Measurements from ENCODE around the gene TWSG1. TPM values are rescaled to one million over a fixed set of nuclear protein-coding genes. Genes with fewer than 3 reads are reported as not detected.

TWSG1 gene
- total RNA-seq (10 to 100 TPM; 13.1 to 14.2 TPM), polyA plus RNA-seq (4.9 TPM)

- H3K4me3 Mint-ChIP-seq, result peak within 1 kb of the TSS; percentile 82 to 94 (median 91)
- H3K36me3 ChIP-seq (ENCODE audit: insufficient read depth, low read length), result no peaks in the 10 kb centered on the region
- H3K27ac Mint-ChIP-seq, result peak within 1 kb of the TSS; percentile 55 to 95 (median 86)
- H3K4me1 ChIP-seq (ENCODE audit: insufficient read depth, low read length), result peaks cover 6% of the 10 kb centered on the region
- CTCF ChIA-PET, result interaction anchor here (0.8 to 1.7 kb wide), 7 partner anchors 12 to 261 kb away, joined by 3 to 7 read pairs (median 3); no protein-coding TSS in a partner anchor
- DNase-seq, result peak; percentile 92 to 96 (median 94)
- POLR2A ChIA-PET, result interaction anchor here (0.6 to 2.3 kb wide), 6 partner anchors 72 to 232 kb away, joined by 3 to 19 read pairs (median 3); partner anchors contain the start of genes ANKRD12 and NDUFV2
- peak within 1 kb of the TSS; percentile 79 for H3K27ac ChIP-seq (ENCODE audit: low read depth, low read length)
- no peaks in the 10 kb centered on the region for H3K27me3 Mint-ChIP-seq
- no peaks in the 10 kb centered on the region for H3K9me3 Mint-ChIP-seq
- H3K4me3 ChIP-seq (ENCODE audit: low read length), result peak within 1 kb of the TSS; percentile 92
- no peaks in the 10 kb centered on the region for H3K9me3 ChIP-seq (ENCODE audit: low read length)
- peaks cover 0 to 13% (median 9%) of the 10 kb centered on the region in 3 donors for H3K36me3 Mint-ChIP-seq
- no peaks in the 10 kb centered on the region for H3K27me3 ChIP-seq (ENCODE audit: insufficient read depth, low read length, poor library complexity, severe bottlenecking)
- H3K4me1 Mint-ChIP-seq, result peaks cover 19 to 34% (median 31%) of the 10 kb centered on the region in 3 donors
Measured at GRCh38 chr18:9334329-9334972, at the start of gene TWSG1. Gene TWSG1 (plus strand): TSS chr18:9334773. CDS start chr18:9337230, 2,457 bp downstream.

DNA sequence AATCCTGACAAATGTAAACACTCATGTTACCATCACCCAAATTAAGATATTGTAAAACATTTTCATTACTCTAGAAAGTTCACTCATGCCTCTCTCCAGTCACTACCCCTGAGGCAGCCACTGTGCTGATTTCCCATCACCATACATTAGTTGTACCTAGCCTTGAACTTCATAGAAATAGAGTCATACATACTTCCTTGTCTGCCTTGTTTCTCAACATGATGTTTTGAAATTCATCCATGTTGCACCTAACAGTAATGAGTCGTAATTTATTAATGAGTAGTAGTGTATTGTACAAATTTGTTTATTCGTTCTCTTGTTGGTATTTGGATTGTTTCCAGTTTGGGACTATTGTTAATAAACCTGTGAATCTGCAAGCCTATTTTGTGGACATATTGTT is 49.0 kb upstream of the TWSG1 start:
- Histone ChIP-seq H3K4me1 (ENCODE audit: insufficient read depth, low read length) (no peaks in the 10 kb centered on the region), H3K27ac (ENCODE audit: low read depth, low read length) (no peak overlapping the region), H3K36me3 (ENCODE audit: insufficient read depth, low read length) (no peaks in the 10 kb centered on the region), H3K4me3 (ENCODE audit: low read length) (no peak overlapping the region), H3K27me3 (ENCODE audit: insufficient read depth, low read length, poor library complexity, severe bottlenecking) (no peaks in the 10 kb centered on the region), H3K9me3 (ENCODE audit: low read length) (no peaks in the 10 kb centered on the region)
- Mint-ChIP-seq H3K27ac (no peak overlapping the region), H3K9me3 (peaks cover 0 to 9% (median 5%) of the 10 kb centered on the region in 5 donors), H3K27me3 (no peaks in the 10 kb centered on the region), H3K4me1 (no peaks in the 10 kb centered on the region), H3K36me3 (peaks cover 16 to 33% (median 17%) of the 10 kb centered on the region in 3 donors), H3K4me3 (no peak overlapping the region)
- no peak for DNase-seq
- ChIA-PET POLR2A (no interaction called here), CTCF (no interaction called here)

GRCh38 chr18:9287036-9287435 is 47.5 kb upstream of the TWSG1 start:
- POLR2A ChIA-PET, result no interaction called here
- H3K27ac ChIP-seq (ENCODE audit: low read depth, low read length), result no peak overlapping the region
- Mint-ChIP-seq H3K36me3 (peaks cover 14 to 26% (median 24%) of the 10 kb centered on the region in 3 donors), H3K27me3 (no peaks in the 10 kb centered on the region), H3K9me3 (peaks cover 0 to 15% (median 10%) of the 10 kb centered on the region in 5 donors), H3K4me1 (no peaks in the 10 kb centered on the region), H3K4me3 (no peak overlapping the region), H3K27ac (peak overlapping the region in 1 of 8 donors; percentile 6)
- no peak for DNase-seq
- no peaks in the 10 kb centered on the region for H3K9me3 ChIP-seq (ENCODE audit: low read length)
- no peaks in the 10 kb centered on the region for H3K4me1 ChIP-seq (ENCODE audit: insufficient read depth, low read length)
- H3K27me3 ChIP-seq (ENCODE audit: insufficient read depth, low read length, poor library complexity, severe bottlenecking), result no peaks in the 10 kb centered on the region
- CTCF ChIA-PET, result no interaction called here
- H3K4me3 ChIP-seq (ENCODE audit: low read length), result no peak overlapping the region
- no peaks in the 10 kb centered on the region for H3K36me3 ChIP-seq (ENCODE audit: insufficient read depth, low read length)

DNA sequence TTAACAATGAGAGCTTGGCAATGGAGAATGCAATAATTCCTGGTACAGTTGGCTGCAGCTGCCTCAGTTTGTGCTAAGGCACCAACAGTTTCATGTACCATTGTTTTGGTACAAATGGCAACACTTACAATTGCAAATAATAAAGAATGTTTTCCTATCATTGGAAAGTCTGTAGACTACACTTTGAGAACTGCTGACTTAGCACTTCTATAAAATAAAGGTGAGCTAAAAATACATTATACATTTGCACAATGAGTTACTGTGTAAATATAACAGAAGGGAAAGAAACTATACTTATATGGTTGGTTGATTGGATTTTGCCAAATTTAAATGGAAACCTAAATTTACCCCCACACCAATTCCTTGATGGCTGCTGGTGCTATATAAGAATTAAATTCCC is 44.9 kb upstream of the TWSG1 start:
- Mint-ChIP-seq H3K9me3 (peaks cover 12 to 36% (median 32%) of the 10 kb centered on the region in 5 donors), H3K4me1 (no peaks in the 10 kb centered on the region), H3K27ac (no peak overlapping the region), H3K27me3 (no peaks in the 10 kb centered on the region), H3K4me3 (no peak overlapping the region), H3K36me3 (peaks cover 6 to 30% (median 17%) of the 10 kb centered on the region in 3 donors)
- CTCF ChIA-PET, result no interaction called here
- H3K27me3 ChIP-seq (ENCODE audit: insufficient read depth, low read length, poor library complexity, severe bottlenecking), result no peaks in the 10 kb centered on the region
- H3K4me3 ChIP-seq (ENCODE audit: low read length), result no peak overlapping the region
- no peak for DNase-seq
- no peaks in the 10 kb centered on the region for H3K9me3 ChIP-seq (ENCODE audit: low read length)
- POLR2A ChIA-PET, result no interaction called here
- no peaks in the 10 kb centered on the region for H3K4me1 ChIP-seq (ENCODE audit: insufficient read depth, low read length)
- no peak overlapping the region for H3K27ac ChIP-seq (ENCODE audit: low read depth, low read length)
- H3K36me3 ChIP-seq (ENCODE audit: insufficient read depth, low read length), result no peaks in the 10 kb centered on the region

DNA sequence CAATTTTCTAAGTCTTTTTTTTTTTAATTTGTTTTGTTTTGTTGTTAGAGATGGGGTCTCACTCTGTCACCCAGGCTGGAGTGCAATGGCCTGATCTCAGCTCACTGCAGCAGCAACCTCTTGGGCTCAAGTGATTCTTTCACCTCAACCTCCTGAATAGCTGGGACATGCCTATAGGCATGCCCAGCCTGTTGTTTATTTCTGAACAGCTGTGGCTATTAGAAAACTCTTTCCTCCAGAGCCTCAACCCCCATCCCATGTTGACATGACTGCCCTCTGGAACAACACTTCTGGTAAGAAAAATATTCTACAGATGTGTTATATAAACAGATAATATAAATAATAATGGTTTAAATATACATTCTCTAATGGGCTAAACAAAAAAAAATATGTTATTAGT is 44.4 kb upstream of the TWSG1 start:
- CTCF ChIA-PET, result no interaction called here
- no peaks in the 10 kb centered on the region for H3K4me1 Mint-ChIP-seq
- no peaks in the 10 kb centered on the region for H3K9me3 ChIP-seq (ENCODE audit: low read length)
- H3K27ac Mint-ChIP-seq, result no peak overlapping the region
- peaks cover 6 to 30% (median 17%) of the 10 kb centered on the region in 3 donors for H3K36me3 Mint-ChIP-seq
- H3K36me3 ChIP-seq (ENCODE audit: insufficient read depth, low read length), result no peaks in the 10 kb centered on the region
- no peak overlapping the region for H3K4me3 ChIP-seq (ENCODE audit: low read length)
- no peaks in the 10 kb centered on the region for H3K4me1 ChIP-seq (ENCODE audit: insufficient read depth, low read length)
- no peaks in the 10 kb centered on the region for H3K27me3 ChIP-seq (ENCODE audit: insufficient read depth, low read length, poor library complexity, severe bottlenecking)
- H3K4me3 Mint-ChIP-seq, result no peak overlapping the region
- DNase-seq, result no peak
- peaks cover 15 to 36% (median 32%) of the 10 kb centered on the region in 5 donors for H3K9me3 Mint-ChIP-seq
- POLR2A ChIA-PET, result no interaction called here
- no peaks in the 10 kb centered on the region for H3K27me3 Mint-ChIP-seq
- no peak overlapping the region for H3K27ac ChIP-seq (ENCODE audit: low read depth, low read length)

GRCh38 chr18:9292047-9292446 is 42.5 kb upstream of the TWSG1 start:
- no peaks in the 10 kb centered on the region for H3K4me1 ChIP-seq (ENCODE audit: insufficient read depth, low read length)
- H3K4me3 ChIP-seq (ENCODE audit: low read length), result no peak overlapping the region
- Mint-ChIP-seq H3K27me3 (no peaks in the 10 kb centered on the region), H3K4me3 (no peak overlapping the region), H3K27ac (no peak overlapping the region), H3K36me3 (peaks cover 0 to 26% (median 11%) of the 10 kb centered on the region in 3 donors), H3K4me1 (no peaks in the 10 kb centered on the region), H3K9me3 (peaks cover 15 to 39% (median 32%) of the 10 kb centered on the region in 5 donors)
- H3K9me3 ChIP-seq (ENCODE audit: low read length), result no peaks in the 10 kb centered on the region
- DNase-seq, result no peak
- H3K36me3 ChIP-seq (ENCODE audit: insufficient read depth, low read length), result no peaks in the 10 kb centered on the region
- no peaks in the 10 kb centered on the region for H3K27me3 ChIP-seq (ENCODE audit: insufficient read depth, low read length, poor library complexity, severe bottlenecking)
- ChIA-PET CTCF (no interaction called here), POLR2A (no interaction called here)
- H3K27ac ChIP-seq (ENCODE audit: low read depth, low read length), result no peak overlapping the region

DNA sequence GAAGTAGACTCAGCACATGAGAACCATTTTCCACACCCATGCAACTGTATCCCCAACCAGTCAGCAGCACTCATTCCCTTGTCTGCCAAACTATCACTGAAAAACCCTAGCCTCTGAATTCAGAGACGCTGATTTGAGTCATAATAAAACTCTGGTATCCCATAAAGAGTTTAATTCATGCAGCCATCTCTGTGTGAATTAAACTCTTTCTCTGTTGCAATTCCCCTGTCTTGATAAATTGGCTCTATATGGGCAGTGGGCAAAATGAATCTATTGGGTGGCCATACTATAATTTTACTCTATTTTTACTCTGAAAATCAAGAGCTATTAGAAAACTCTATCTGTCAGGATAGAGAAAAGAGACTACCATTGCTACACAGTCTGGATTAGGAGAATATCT is 40.6 kb upstream of the TWSG1 start:
- H3K27ac ChIP-seq (ENCODE audit: low read depth, low read length), result no peak overlapping the region
- H3K4me3 ChIP-seq (ENCODE audit: low read length), result no peak overlapping the region
- Mint-ChIP-seq H3K4me3 (no peak overlapping the region), H3K4me1 (no peaks in the 10 kb centered on the region), H3K27me3 (peaks cover 0 to 5% of the 10 kb centered on the region in 2 donors), H3K9me3 (peaks cover 15 to 37% (median 30%) of the 10 kb centered on the region in 5 donors), H3K36me3 (peaks cover 0 to 25% (median 8%) of the 10 kb centered on the region in 3 donors), H3K27ac (peak overlapping the region in 1 of 8 donors; percentile 54)
- no peaks in the 10 kb centered on the region for H3K36me3 ChIP-seq (ENCODE audit: insufficient read depth, low read length)
- H3K27me3 ChIP-seq (ENCODE audit: insufficient read depth, low read length, poor library complexity, severe bottlenecking), result no peaks in the 10 kb centered on the region
- H3K9me3 ChIP-seq (ENCODE audit: low read length), result no peaks in the 10 kb centered on the region
- POLR2A ChIA-PET, result no interaction called here
- DNase-seq, result no peak
- CTCF ChIA-PET, result no interaction called here
- H3K4me1 ChIP-seq (ENCODE audit: insufficient read depth, low read length), result no peaks in the 10 kb centered on the region

- Mint-ChIP-seq H3K9me3 (peaks cover 15 to 29% (median 26%) of the 10 kb centered on the region in 5 donors), H3K4me3 (no peak overlapping the region), H3K27ac (no peak overlapping the region), H3K4me1 (no peaks in the 10 kb centered on the region), H3K36me3 (peaks cover 0 to 19% (median 8%) of the 10 kb centered on the region in 3 donors), H3K27me3 (peaks cover 0 to 5% of the 10 kb centered on the region in 2 donors)
- Histone ChIP-seq H3K4me1 (ENCODE audit: insufficient read depth, low read length) (no peaks in the 10 kb centered on the region), H3K4me3 (ENCODE audit: low read length) (no peak overlapping the region), H3K9me3 (ENCODE audit: low read length) (no peaks in the 10 kb centered on the region), H3K27me3 (ENCODE audit: insufficient read depth, low read length, poor library complexity, severe bottlenecking) (no peaks in the 10 kb centered on the region), H3K36me3 (ENCODE audit: insufficient read depth, low read length) (no peaks in the 10 kb centered on the region), H3K27ac (ENCODE audit: low read depth, low read length) (no peak overlapping the region)
- ChIA-PET POLR2A (no interaction called here), CTCF (no interaction called here)
- DNase-seq, result no peak
Measured at GRCh38 chr18:9296233-9297006, 38.2 kb upstream of the TWSG1 start.

Measured in CD8-positive, alpha-beta memory T cell (primary cell).